Measurements from ENCODE around the gene GLI1. TPM values are rescaled to one million over a fixed set of nuclear protein-coding genes. Genes with fewer than 3 reads are reported as not detected.

GLI1 gene
- total RNA-seq, 1 donor from 2014 or later = 5.8 TPM

GRCh38 chr12:57469296-57470164 lies 9.9 kb downstream of the GLI1 start:
- H2AFZ ChIP-seq (ENCODE audit: low read depth, low read length) = no peak overlapping the region
- no peak for DNase-seq (ENCODE audit: low read depth)
- Mint-ChIP-seq H3K9me3 (ENCODE audit: unreplicated experiment) (peaks cover 13% of the 10 kb centered on the region), H3K36me3 (ENCODE audit: low read depth, unreplicated experiment) (peaks cover 23% of the 10 kb centered on the region), H3K27me3 (ENCODE audit: low read depth, unreplicated experiment) (peaks cover 80% of the 10 kb centered on the region), H3K4me1 (ENCODE audit: low read depth, unreplicated experiment) (no peaks in the 10 kb centered on the region), H3K4me3 (ENCODE audit: unreplicated experiment) (no peak overlapping the region), H3K27ac (ENCODE audit: unreplicated experiment) (no peak overlapping the region)
- H3K9ac ChIP-seq (ENCODE audit: low read length) = no peak overlapping the region
- H3K9me3 ChIP-seq (ENCODE audit: insufficient read depth, low read depth, low read length) = no peaks in the 10 kb centered on the region
- no peak overlapping the region for H3K27ac ChIP-seq (ENCODE audit: low read depth, low read length)
- H3K79me2 ChIP-seq (ENCODE audit: insufficient read depth, low read length) = no peaks in the 10 kb centered on the region
- no peaks in the 10 kb centered on the region for H3K36me3 ChIP-seq (ENCODE audit: insufficient read depth, low read length)
- H4K20me1 ChIP-seq (ENCODE audit: insufficient read depth, low read length) = no peaks in the 10 kb centered on the region
- peaks cover 26% of the 10 kb centered on the region for H3K27me3 ChIP-seq (ENCODE audit: insufficient read depth, low read length)
- no peak overlapping the region for H3K4me3 ChIP-seq (ENCODE audit: insufficient read depth, low read depth, low read length)
- no peak for FAIRE-seq
- H3K4me2 ChIP-seq (ENCODE audit: low read length) = no peak overlapping the region
- TF ChIP-seq EZH2 (IDR thresholded peaks at IDR 0.05; ENCODE audit: insufficient read depth, low read length) = no peak
- TF ChIP-seq CTCF (IDR thresholded peaks at IDR 0.05; ENCODE audit: insufficient read depth, low read depth, low read length) = no peak
- H3K4me1 ChIP-seq (ENCODE audit: insufficient read depth, low read length) = no peaks in the 10 kb centered on the region

- no peak overlapping the region for H3K27ac ChIP-seq (ENCODE audit: low read depth, low read length)
- no peaks in the 10 kb centered on the region for H3K4me1 Mint-ChIP-seq (ENCODE audit: low read depth, unreplicated experiment)
- H2AFZ ChIP-seq (ENCODE audit: low read depth, low read length) = no peak overlapping the region
- no peaks in the 10 kb centered on the region for H4K20me1 ChIP-seq (ENCODE audit: insufficient read depth, low read length)
- H3K36me3 Mint-ChIP-seq (ENCODE audit: low read depth, unreplicated experiment) = peaks cover 22% of the 10 kb centered on the region
- TF ChIP-seq CTCF (IDR thresholded peaks at IDR 0.05; ENCODE audit: insufficient read depth, low read depth, low read length) = no peak
- TF ChIP-seq EZH2 (IDR thresholded peaks at IDR 0.05; ENCODE audit: insufficient read depth, low read length) = no peak
- H3K4me1 ChIP-seq (ENCODE audit: insufficient read depth, low read length) = no peaks in the 10 kb centered on the region
- no peaks in the 10 kb centered on the region for H3K79me2 ChIP-seq (ENCODE audit: insufficient read depth, low read length)
- H3K36me3 ChIP-seq (ENCODE audit: insufficient read depth, low read length) = no peaks in the 10 kb centered on the region
- H3K27ac Mint-ChIP-seq (ENCODE audit: unreplicated experiment) = no peak overlapping the region
- H3K4me2 ChIP-seq (ENCODE audit: low read length) = no peak overlapping the region
- no peak for DNase-seq (ENCODE audit: low read depth)
- peaks cover 35% of the 10 kb centered on the region for H3K27me3 ChIP-seq (ENCODE audit: insufficient read depth, low read length)
- H3K27me3 Mint-ChIP-seq (ENCODE audit: low read depth, unreplicated experiment) = peaks cover 77% of the 10 kb centered on the region
- FAIRE-seq = no peak
- H3K4me3 Mint-ChIP-seq (ENCODE audit: unreplicated experiment) = no peak overlapping the region
- no peaks in the 10 kb centered on the region for H3K9me3 ChIP-seq (ENCODE audit: insufficient read depth, low read depth, low read length)
- no peak overlapping the region for H3K4me3 ChIP-seq (ENCODE audit: insufficient read depth, low read depth, low read length)
- no peak overlapping the region for H3K9ac ChIP-seq (ENCODE audit: low read length)
- H3K9me3 Mint-ChIP-seq (ENCODE audit: unreplicated experiment) = peaks cover 13% of the 10 kb centered on the region
These were observed 10.8 kb downstream of the GLI1 start for GRCh38 chr12:57470286-57470969.

Data from astrocyte (in vitro differentiated cells and primary cell).